CD4-positive, alpha-beta T cell treated with Interferon gamma for 1 hour (primary cell): ENCODE data around the gene SRSF5.
"Not testable (repeated sequence)": the region's sequence is repeated elsewhere in the genome, so short reads cannot be mapped to it uniquely, and the experiment has no call there.

Experiments used
- DNase-seq: peaks from one replicate; pipeline ENCODE4 v3.0.0-alpha.2; 2020

Gene SRSF5

DNA sequence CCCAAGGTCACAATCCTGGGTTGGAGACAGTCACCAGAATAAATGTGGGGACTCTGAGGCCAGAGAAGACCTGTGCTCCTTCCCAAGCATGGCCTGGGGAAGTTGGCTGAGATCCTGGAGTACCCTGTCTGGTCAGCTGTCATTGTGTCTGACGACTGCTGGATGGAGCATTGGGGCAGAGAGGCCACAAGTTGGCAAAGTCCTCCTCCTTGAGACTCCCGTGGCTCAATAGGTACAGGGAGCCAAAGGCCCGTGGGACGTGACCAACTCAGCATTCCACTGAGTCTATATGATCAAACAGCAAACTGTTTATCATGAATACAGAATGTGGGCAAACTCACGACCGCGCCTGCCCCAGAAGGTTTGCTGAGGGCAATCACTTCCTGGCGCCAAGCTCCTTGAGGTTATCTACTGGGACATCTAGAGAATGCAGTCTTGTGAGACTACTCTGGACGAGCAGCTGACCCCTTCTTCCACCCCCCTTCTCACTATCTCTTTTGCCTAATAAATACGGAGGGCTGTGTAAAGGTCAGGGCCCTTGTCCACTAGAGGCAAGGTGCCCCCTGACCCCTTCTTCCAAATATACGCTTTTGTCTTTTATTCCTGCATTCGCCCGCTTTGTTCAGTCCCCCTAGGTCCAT, 44.4 kb downstream of the SRSF5 start:
- no peak for DNase-seq

DNA sequence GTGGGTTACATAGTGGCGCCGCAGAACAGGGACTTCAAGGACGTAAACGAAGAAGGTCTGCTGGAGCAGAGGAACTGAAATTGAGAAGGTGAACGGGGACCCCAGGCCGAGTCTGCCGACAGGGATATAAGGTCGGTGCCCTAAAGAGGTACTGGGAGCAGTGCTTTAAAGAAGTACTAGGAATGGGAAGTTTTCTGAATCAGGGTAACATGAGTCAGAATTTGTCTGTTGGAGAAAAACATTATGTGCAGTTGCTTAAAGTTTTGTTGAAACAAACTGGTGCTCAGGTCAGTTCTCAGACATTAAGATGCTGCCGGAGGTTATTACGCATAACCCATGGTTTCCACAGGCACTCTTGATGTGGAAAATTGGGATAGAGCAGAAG, 44.9 kb downstream of the SRSF5 start:
- DNase-seq: no peak

- DNase-seq: no peak
Observed at GRCh38 chr14:69812711-69813110, 45.8 kb downstream of the SRSF5 start.

DNA sequence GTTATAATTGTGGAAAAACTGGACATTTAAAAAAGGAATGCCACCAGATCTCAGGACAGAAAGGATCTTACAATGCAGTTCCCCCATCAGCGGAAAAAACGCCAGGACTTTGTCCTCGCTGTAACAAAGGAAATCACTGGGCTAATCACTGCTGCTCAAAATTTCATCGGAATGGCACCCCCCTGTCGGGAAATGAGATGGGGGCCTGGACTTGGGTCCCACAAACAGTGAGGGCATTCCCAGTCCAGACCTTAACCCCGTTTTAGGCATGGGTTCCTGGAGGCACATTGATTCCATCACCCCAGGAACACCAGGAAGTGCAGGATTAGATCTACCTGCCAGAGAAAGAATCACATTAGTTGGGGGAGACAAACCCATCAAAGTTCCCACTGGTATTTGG, 46.4 kb downstream of the SRSF5 start:
- DNase-seq: not testable (repeated sequence)

DNA sequence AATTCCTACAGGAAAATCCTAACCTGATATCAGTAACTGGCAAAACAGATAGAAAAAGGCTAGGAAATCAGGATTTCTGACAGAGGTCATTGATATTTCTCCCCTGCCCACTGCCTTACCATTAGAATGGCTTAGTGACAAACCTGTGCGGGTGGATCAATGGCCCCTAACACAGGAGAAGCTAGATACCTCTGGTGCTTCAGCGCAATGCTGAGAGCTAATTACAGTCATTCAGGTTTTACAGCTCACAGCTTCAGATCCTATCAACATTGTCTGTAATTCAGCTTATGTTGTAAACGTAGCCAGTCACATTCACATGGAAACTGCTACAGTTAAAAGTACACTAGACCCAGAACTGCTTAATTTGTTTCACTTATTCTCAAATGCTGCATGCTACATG, 47.5 kb downstream of the SRSF5 start:
- no peak for DNase-seq

DNA sequence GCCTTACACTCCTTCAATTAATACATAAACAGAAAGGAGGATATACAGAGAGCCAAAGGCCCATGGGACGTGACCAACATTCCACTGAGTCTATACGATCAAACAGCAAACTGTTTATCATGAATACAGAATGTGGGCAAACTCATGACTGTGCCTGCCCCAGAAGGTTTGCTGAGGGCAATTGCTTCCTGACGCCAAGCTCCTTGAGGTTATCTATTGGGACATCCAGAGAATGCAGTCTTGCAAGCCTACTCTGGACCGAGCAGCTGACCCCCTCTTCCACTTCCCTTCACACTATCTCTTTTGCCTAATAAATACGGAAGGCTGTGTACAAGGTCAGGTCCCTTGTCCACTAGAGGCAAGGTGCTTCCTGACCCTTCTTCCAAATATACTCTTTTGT, 48.6 kb downstream of the SRSF5 start:
- DNase-seq: no peak

GRCh38 chr14:69816216-69816615, 49.3 kb downstream of the SRSF5 start:
- no peak for DNase-seq

DNA sequence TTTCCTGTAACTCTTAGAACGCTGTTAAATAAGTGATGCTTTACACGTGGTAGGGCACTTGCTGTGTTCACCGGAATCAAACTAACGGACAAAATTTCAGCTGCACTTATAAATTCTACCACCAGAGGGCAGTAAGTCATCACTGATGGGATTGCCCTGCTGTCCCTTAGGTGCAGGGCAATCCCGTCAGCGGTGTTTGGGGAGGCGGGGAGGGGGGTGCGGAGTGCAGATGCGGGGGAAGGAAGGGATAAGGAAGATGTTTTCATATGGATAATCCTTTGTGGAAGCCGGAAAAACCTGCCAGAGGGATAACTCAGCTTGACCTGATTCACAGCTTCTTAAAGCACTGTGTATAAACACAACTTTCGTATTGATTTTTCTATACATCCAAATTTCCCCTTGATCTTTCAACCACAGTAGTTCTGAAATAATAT, 51.8 kb downstream of the SRSF5 start:
- DNase-seq: peak; percentile 25

GRCh38 chr14:69819607-69820006, 52.7 kb downstream of the SRSF5 start:
- DNase-seq: no peak

DNA sequence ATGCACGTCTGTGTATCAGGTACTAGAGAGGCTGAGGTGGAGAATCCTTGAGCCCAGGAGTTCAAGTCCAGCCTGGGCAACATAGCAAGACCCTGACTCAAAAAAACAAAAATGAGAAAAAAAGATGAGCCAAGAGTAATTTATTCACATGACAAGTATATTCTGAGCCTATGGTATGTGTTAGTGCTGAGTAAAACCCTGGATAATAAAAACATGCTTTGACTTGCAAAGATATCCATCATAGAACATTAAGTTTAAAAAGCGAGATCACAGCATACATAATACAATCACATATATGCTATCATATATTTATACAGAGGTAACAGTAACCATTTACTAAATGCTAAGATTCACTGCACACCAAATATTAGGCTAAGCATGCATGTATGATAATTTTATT, 54.0 kb downstream of the SRSF5 start:
- no peak for DNase-seq
